Activated CD4-positive, alpha-beta T cell treated with anti-CD3 and anti-CD28 coated beads for 48 hours (primary cell): ENCODE results near the gene CYP27B1.
"Not testable (repeated sequence)": the region's sequence is repeated elsewhere in the genome, so short reads cannot be mapped to it uniquely, and the experiment has no call there.

Experiments used
- DNase-seq: peaks from one replicate; pipeline ENCODE4 v3.0.0-alpha.2; 2020

CYP27B1 gene

DNA sequence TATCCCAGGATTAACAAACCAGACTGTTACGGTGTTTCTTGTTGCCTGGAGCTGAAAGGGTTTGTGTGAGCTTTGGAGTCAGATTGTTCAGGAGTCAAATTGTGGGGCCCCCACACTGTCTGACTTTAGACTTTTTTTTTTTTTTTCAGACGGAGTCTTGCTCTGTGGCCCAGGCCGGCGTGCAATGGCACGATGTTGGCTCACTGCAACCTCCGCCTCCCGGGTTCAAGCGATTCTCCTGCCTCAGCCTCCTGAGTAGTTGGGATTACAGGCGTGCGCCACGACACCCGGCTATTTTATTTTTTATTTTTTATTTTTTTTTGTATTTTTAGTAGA, 16.6 kb upstream of the CYP27B1 start:
- no peak for DNase-seq

DNA sequence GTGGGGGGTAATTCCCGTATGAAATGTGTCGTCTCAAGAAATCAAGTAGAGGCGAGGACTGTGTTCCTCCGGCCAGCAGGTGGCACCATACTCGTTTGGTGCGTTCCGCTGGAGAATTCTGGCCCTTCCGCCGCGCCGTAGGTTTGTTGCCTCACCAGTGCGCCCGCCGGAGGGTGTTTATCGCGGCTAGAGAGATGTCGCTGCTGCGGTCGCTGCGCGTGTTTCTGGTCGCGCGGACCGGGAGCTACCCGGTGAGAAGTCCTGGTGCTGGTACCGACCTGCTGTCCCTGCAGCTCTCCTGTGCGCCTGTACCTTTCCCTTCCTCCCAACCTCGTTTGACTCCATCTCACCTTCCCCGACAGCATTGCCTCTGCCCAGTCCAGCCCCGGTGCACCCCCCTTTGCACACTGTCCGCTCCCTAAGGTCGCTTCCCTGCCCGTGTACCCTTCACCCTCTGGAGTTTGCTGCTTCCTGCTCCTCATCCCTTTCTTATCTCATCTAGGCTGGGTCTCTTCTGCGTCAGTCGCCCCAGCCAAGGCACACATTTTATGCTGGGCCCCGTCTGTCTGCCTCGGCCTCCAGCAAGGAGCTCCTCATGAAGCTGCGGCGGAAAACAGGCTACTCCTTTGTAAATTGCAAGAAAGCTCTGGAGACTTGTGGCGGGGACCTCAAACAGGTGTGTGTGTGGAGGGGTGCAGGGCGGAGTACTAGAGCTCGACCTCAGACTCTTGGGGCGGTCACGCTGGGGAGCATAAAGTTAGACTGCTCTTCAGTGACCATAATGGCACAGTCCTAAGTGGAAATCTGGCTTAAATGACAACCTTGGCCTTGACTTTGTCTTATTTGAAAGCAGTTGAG, 16.0 kb upstream of the CYP27B1 start, which contains the start of gene TSFM:
Gene TSFM, plus strand, starts transcription at position 180 of the 858 bp plus-strand sequence. Its CDS starts 15 bp downstream, at position 195.
- DNase-seq, result peak; percentile 98

DNA sequence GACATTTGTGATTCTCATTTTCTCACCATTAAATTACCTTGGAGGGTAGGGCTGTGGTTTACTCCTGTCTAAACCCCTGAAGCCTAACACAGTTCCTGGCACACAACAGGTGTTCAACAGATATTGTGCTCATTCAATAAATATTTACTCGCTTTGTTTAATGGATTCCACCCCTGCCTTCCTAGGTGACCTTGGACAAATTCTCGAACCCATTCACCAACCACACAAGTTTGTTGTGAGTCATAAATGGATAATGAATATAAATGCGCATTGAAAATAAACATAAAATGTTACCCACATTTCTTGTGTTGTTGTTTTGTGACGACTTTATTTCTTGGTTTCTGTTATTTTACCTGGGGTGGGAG, 15.3 kb upstream of the CYP27B1 start:
- no peak for DNase-seq

DNA sequence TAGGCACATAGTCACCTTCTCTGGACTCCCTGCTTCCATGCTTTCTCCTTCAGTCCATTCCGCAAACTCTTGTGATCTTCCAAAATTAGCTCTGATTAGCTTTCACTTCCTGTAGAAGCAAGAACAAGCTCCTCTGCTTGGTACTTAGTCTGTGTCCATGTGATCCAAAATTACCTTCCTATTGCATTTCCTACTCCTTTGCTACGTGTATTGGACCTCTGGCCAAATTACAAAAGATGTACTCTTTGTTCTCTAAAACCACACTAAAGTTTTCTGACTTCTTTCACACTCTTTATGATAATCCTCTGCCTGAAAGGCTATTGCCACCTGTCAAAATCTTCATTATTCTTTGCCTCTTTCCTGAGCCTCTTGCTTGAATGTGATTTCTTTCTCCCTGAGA, 14.9 kb upstream of the CYP27B1 start:
- no peak for DNase-seq

DNA sequence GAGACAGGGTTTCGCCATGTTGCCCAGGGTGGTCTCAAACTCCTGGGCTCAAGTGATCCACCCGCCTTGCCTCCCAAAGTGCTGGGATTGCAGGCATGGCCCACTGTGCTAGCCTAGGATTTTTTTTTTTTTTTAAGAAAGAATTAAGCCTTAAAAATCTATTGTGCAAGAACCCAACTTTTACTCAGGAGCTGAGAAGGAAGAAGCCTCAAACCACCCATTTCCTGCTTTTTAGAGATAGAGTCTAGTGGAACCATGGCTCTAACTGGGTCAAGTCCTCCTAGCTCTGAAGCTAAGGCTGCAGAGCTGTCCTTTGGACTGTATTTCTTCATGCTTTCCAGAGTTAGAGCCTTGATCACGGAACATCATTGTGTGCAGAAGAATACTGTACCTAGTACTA, 14.4 kb upstream of the CYP27B1 start:
- DNase-seq, result no peak

DNA sequence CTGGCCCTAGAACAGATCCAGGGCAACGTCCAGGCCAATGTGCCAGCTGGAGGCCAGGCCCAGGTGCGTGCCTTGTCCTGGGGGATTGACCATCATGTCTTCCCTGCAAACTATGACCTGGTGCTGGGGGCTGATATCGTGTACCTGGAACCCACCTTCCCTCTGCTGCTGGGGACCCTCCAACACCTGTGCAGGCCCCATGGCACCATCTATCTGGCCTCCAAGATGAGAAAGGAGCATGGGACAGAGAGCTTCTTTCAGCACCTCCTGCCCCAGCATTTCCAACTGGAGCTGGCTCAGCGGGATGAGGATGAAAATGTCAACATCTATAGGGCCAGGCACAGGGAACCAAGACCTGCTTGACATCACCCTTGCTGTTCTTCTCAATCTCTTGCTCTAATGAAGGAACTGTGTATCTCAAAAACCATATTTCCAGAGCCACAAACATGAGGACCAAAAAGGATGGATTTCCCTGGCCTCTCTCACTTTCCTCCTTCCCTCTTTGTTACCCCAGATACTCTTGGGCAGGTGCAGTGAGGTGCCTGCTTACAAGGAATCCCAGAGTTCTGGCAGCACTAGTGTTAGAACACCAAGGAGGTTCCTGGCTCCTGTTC, 13.5 kb upstream of the CYP27B1 start:
- DNase-seq, result no peak

DNA sequence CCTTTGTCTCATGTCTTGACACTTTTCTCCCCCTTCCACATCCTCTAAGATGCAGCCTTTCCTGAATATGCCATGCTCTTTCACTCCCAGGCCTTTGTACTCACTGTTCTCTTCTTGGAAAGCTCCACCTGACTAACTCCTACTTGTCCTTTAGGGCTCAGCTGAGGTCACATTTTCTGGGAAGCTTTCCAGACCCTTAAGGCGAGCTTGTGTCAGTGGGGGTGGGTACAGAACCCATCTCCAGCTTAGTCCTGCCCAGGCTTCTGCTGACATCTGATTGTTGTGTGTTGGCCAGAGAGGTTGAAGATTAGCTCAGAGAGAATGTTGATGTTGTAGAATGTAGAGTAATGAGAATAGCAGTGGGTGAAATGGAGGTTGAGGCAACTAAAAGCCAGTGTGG, 12.9 kb upstream of the CYP27B1 start:
- DNase-seq, result no peak

DNA sequence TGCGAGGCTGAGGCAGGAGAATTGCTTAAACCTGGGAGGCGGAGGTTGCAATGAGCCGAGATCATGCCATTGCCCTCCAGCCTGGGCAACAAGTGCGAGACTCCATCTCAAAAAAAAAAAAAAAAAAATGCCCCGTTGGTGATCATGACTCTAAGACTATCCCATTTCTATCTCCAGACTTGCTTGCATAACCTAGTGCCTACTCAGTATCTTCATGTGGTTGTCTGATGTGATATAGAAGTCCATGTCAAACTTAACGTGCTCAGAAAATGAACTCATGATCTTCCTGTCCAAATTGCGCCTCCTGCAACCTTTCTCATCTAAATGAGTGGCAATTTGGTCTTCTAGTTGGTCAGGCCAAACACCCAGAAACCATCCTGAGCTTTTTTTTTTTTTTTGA, 11.0 kb upstream of the CYP27B1 start:
- DNase-seq, result no peak

DNA sequence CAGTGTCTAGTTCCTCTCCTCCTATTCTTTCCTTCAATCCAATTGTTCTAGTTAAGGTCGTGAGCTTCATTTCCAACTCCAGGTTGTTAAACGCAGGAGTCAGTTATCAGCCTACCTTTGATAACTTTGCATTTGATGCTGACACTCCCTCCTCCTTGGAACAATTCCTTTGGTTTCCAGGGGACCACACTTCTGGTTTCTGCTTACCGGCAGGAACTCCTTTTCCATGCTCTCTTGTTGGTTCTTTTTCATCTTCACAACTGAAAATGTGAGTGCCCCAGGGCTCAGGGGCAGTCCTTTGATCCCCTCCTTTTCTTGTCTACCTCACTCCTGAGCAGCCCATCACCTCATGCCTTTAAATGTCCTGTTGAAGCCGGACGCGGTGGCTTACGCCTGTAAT, 10.5 kb upstream of the CYP27B1 start:
- no peak for DNase-seq

DNA sequence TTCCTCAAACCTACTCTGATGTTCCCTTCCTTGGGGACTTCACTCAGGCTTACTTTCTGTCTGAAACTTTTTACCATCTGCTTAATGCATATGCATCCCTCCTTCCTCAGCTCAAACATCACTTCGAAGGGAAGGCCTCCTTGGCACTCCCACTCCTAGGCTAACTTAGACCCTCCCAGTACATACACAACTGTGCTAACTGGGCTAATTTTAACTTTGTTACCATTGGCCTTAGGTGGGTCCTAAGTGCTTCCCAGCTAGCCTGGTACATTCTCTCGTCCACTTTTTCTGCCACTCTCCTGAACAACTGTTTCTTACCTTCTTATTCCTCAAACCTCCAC, 9.3 kb upstream of the CYP27B1 start:
- no peak for DNase-seq

DNA sequence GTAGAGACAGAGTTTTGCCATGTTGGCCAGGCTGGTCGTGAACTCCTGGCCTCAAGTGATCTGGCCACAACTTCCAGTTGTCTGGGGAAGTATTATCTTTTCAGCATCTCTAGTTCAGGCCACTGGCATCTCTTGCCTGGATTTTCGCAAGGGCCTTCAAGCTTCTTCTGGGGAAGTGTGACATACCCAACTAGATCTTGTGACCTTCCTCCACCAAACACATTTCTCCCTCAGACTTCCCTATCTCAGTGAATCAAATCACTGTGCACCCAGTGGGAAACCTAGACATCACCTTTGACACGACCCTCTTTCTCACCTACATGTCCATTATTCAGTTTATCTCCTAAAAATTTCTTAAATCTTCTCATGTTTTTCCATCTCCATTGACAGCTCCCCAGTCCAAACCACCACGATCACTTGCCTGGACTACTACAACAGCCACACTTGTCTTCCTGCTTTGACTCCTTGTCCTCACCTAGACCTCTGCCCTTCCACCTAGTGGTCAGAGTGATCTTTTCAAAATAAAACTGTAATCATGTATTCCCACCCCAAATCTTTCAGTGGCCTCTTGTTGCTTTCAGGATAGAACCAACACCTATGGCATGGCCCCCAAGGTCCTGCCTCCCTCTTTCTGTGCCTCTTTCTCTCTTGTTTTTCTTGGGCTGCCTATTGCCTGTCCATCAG, 8.8 kb upstream of the CYP27B1 start:
- no peak for DNase-seq

DNA sequence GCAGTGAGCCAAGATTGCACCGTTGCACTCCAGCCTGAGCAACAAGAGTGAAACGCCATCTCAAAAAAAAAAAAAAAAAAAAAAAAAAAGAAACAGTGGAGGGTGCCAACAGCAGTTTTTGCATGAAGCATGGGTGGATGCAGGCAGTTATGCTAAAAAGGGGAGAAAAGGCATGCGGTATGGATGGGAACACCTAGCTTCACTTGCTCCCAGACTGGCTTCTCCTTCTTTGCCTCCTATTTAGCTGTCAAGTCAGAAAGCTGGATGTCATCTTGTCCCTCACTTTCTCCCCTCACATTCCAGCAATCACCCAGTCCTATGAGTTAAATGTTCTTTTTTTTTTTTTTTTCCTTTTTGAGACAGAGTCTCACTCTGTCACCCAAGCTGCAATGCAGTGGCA, 8.2 kb upstream of the CYP27B1 start:
- no peak for DNase-seq

DNA sequence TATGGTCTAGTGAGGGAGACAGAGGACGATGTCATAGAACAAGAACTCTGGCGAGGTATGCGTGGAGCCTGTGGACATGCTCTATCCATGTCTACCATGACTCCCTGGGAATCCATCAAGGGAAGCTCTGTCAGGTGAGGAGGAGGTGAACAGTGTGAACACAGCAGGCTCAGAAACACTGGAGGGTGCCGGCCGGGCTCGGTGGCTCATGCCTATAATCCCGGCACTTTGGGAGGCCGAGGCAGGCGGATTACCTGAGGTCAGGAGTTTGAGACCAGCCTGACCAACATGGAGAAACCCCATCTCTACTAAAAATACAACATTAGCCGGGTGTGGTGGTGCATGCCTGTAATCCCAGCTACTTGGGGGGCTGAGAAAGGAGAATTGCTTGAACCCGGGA, 7.8 kb upstream of the CYP27B1 start:
- not testable (repeated sequence) for DNase-seq

DNA sequence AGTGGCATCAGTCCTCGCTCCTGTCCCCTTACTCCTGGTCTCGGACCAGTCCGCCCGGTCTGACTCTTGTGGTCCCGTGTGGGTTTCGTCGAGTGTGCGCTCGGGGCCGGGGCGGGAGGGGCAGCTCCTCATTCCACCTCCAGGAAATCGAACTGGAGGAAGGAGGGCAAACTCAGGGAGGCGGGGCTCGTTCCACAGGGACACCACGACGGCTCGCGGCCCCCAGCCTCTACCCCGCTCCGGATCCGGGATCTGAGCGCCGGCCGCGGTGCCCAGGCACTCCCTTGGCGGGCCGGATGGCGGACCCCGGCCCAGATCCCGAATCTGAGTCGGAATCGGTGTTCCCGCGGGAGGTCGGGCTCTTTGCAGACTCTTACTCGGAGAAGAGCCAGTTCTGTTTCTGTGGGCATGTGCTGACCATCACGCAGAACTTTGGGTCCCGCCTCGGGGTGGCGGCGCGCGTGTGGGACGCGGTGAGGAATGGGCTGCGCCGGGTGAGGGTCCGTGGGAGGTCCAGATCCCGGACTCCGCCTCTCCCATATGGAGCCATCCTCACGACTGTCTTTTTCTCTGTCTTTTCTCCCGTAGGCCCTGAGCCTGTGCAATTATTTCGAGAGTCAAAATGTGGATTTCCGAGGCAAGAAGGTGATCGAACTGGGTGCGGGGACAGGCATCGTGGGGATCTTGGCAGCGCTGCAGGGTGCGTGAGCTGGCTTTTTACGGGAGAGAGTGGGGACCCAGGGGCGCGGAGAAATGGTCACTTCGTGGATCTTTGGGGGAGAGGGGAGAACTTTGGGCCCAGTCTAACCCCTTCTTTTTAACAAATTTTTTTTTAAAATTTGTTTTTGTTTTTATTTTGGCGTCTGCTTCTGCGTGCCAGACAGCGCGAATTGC, 5.8 kb upstream of the CYP27B1 start, which contains the start of gene EEF1AKMT3:
Gene EEF1AKMT3, plus strand, starts transcription at position 186 of the 894 bp plus-strand sequence. Its CDS starts 111 bp downstream, at position 297.
- DNase-seq, result peak; percentile 47

DNA sequence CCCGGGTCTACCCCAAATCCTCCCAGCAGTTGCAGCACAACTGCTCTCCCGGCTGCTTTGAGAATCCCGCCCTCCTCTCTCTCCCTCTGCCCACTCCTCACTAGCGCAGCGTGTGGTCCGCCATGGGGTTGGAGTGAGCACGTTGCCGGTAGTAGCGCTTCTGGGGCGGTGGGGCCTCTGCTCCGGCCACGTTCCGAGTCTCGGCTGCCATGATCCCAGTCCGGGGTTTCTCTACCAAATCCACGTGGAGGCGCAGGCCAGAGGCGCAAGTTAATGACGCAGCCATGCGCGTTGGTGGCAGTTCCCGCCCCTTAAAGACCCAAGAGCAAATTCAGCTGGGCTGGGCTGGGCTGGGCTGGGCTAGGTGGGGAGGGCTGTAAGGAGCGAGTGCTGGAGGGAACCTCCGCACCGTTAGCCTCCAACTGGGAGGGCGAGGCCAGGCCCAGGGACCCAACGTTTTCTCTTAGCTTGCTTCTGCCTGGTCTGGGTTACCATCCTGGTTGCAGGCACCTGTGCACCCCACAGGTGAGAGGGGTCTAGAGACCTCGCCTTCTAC, 5.1 kb upstream of the CYP27B1 start, which contains the start of gene METTL1:
Gene METTL1, minus strand, starts transcription at position 233 of the 556 bp plus-strand sequence. Its CDS starts 22 bp downstream, at position 211.
- DNase-seq, result peak; percentile 96

DNA sequence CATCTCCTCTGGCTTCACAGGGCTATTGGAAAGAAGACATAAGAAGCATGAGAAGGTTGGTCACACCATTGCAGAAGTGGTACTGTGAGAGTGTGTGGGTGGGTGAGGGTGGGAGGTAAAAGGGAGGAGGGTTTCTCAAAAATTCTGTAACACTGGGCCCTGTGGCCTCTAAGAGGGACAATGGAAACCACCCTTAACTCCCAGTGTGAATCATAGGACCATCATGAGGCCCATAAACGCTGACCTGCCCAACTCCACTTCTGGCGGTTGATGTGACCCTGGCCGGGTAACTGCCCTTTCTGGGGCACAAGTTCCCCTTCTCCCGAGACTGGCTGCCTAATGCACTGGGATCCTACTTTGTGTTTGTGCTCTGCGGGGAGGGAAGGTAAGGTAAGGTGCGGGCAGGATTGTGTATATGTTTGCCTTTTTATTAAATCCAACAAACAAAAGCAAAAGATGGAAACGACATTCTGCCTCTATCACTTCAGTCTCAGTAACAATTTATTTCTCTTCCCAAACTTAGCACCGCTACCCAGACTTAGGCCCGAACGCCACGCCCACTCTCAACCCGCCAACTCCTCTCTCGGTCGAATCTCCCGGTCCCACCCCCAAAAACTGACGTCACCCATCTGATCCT, 4.5 kb upstream of the CYP27B1 start:
- DNase-seq, result peak; percentile 94

DNA sequence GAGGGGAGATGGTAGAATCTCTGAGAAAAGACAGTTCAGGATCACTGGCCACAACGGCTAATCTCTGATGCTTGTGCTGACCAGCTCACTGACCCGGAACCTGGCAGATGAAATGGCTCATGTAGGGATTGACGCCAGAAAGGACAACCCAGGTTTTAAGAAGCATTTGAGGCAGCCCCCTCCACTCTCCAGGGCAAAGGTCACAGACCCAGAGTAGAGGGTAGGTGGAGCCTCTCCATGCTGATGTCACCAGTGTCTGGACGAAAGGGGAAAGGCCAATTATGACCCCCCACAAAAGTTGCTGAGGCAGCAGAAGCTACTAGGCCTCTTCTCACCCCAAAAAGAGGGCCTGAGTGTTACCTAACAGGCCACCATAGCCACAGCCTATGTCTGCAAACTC, 3.9 kb upstream of the CYP27B1 start:
- DNase-seq, result no peak

DNA sequence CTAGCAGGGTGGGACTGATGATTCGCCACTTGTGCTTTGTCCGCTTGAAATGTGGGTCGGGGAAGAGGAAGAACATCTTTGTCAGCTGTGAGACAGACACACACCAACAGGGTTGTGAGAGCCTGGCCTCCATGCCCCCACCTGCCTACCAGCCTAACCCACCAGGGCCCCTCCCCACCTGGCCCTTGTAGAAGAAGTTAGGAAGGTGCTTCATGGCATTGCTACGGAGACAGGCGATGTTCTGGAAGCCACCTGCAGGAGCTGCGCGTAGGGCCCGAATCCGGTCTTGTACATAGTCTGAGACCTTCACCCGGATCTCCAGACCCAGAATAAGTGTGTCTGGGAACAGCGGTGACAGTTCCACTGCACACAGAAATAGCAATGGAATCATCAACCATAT, 2.7 kb upstream of the CYP27B1 start:
- DNase-seq, result no peak

DNA sequence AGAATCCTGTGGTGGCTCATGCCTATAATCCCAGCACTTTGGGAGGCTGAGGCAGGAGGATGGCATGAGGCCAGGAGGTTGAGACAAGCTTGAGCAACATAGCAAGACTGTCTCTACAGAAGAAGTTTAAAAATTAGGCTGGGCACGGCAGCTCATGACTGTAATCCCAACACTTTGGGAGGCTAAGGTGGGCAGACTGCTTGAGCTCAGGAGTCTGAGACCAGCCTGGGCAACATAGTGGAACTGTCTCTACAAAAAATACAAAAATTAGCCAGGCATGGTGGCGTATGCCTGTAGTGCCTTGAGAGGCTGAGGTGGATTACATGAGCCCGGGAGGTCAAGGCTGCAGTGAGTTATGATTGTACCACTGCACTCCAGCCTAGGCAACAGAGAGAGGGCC, 998 bp upstream of the CYP27B1 start:
- no peak for DNase-seq

DNA sequence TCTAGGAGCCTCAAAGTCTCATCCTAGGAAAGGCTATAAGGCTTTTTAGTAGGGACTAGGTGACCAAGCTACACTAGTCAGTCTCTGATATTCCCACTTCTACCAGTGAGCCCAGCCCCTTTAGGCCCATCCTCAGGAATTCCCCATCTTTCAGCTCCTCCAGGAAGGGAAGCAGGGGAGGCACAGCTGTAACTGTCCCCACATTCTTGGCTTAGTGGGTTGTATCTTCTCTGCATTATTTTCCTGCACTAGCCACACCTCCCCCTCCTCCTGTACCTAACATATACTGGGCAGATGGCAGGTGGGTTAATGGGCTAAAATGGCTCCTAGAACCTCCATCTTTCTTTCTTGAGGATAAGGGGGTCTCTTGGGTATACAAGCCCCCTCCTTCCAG, 424 bp upstream of the CYP27B1 start:
- no peak for DNase-seq

DNA sequence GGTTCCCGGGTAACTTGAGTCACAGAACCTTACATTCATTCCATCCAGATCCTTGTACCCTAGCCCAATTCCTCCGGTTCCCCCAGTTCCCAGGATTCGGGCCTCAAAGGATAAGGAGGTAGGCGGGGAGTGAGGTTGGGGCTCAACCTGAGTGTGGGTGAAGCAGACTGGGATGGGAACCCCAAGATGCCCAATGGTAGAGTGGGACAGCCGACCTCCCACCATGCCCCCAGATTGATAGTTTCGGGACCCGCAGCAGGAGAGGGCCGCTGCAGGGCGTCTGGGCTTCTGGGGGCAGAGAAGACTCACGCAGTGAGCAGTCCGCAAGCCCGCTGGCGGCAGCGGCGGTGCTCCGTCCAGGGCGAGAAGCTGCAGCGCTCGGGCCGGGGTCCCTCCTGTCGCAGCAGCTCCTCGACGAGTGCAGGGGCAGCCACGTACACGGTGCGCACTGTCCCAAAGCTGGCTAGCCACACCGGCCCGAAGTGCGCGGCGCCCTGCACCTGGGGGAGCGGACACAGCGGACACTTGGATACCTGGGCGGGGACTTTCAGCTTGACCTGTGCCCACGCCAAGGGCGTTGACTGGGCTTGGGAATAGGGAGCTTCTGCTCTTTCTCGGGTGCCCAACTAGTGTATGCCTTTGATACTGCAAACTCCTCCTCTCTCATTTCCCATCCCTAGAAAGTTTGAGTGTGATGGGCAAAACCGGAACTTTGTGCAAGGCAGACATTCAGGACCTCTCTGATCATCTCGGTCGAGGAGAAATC, 997 bp downstream of the CYP27B1 start:
- peak; percentile 24 for DNase-seq
